Measurements from ENCODE around the gene C17orf67.

The C17orf67 gene

DNA sequence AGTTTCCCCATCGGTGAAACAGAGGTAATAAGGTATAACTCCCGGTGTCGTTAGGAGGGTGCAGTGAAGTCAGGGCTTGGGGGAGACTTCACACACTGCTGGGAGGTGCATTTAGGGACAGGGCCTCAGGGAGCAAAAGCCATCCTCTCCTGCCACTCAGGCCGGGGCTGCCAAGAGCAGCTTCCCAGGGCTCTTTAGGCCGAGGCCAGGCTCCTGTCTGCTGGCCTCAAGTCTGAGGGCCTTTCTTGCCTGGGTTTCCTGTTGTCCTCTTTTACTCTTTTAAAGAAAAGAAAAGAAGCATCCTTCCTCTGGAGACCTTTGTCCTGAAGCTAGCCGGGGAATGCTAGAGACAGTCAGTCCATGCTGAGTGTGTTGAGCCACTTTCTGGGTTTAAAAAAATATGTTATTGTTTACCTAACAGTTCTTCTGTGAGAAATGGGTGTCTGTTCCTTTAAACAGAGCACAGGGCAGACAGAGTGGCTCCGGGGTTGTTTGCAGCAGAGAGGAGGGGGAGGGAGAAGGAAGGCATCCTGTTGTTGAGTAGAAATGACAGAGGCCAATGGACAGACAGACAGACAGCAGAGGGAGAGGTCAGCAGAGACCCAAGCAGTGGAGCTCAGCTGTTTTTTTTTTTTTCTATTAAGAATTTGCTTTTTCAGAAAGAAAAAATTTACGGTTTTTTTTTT, 79.1 kb downstream of the C17orf67 start (continued):
- TF ChIP-seq, protein P1, sequence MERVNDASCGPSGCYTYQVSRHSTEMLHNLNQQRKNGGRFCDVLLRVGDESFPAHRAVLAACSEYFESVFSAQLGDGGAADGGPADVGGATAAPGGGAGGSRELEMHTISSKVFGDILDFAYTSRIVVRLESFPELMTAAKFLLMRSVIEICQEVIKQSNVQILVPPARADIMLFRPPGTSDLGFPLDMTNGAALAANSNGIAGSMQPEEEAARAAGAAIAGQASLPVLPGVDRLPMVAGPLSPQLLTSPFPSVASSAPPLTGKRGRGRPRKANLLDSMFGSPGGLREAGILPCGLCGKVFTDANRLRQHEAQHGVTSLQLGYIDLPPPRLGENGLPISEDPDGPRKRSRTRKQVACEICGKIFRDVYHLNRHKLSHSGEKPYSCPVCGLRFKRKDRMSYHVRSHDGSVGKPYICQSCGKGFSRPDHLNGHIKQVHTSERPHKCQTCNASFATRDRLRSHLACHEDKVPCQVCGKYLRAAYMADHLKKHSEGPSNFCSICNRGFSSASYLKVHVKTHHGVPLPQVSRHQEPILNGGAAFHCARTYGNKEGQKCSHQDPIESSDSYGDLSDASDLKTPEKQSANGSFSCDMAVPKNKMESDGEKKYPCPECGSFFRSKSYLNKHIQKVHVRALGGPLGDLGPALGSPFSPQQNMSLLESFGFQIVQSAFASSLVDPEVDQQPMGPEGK (CRISPR knock-in tag; IDR thresholded peaks at IDR 0.05; ENCODE audit: borderline replicate concordance), result no peak
- no peak for TF ChIP-seq TCF4 (CRISPR knock-in tag; IDR thresholded peaks at IDR 0.05; ENCODE audit: borderline replicate concordance)

DNA sequence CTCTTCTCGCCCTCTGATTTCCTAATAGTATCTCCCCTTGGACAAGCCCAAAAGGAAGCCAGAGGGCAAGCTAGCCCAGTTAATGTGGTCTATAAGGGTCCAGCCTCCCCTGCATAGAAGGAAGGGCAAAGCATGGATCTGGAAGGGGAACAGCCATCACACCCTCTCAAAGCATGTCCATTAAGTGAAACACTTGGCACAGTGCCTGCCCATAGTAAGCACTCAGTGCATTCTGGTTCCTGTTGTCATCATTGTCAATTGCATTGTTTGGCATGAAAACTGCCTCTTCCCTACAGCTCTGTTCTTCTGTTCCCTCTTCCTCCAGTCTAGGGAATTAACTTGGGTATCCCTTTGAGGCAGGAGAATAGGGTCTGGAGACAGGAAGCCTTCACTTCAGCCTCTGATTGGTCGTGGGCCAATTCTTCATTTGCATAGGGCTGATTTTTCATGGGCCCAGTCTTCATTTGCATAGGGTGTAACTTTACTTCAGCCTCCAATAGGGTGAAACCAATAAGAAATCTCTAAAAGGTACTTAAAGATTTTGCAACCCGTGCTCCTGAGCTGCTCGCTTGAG, 81.4 kb downstream of the C17orf67 start:
- no peak for ATAC-seq
- no peak for TF ChIP-seq ZNF8 (CRISPR knock-in tag; IDR thresholded peaks at IDR 0.05)
- no peak for TF ChIP-seq BACH2 (CRISPR knock-in tag; IDR thresholded peaks at IDR 0.05; ENCODE audit: borderline replicate concordance)
- no peak for TF ChIP-seq PPARA (CRISPR knock-in tag; IDR thresholded peaks at IDR 0.05; ENCODE audit: borderline replicate concordance)

DNA sequence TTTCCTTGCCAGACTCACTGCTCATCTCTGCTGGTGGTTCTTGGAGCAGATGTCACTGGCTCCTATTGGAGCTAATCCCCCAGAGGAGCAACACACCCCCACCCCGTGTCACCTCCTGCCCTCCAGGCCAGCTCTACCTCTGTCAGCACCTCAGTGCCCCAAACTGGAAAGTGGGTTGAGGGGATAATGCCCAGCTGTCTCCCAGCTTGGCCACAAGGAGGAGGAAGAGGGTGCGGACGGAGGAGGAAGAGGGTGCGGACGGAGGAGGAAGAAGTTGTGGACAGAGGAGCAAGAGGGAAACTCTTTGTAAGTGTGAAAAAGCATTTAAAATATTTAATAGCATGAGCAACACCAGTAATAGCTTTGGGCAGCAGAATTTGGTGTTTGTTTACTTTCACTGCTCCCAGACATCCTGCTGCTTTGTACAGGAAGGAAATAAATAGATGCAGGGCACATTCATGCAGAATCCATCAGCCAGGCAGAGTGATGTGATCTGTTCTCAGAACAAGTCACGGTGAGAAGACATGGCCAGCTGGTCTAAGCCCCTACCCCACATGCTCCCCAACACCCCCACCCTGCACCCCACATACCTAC, 82.5 kb downstream of the C17orf67 start:
- TF ChIP-seq, protein P2, sequence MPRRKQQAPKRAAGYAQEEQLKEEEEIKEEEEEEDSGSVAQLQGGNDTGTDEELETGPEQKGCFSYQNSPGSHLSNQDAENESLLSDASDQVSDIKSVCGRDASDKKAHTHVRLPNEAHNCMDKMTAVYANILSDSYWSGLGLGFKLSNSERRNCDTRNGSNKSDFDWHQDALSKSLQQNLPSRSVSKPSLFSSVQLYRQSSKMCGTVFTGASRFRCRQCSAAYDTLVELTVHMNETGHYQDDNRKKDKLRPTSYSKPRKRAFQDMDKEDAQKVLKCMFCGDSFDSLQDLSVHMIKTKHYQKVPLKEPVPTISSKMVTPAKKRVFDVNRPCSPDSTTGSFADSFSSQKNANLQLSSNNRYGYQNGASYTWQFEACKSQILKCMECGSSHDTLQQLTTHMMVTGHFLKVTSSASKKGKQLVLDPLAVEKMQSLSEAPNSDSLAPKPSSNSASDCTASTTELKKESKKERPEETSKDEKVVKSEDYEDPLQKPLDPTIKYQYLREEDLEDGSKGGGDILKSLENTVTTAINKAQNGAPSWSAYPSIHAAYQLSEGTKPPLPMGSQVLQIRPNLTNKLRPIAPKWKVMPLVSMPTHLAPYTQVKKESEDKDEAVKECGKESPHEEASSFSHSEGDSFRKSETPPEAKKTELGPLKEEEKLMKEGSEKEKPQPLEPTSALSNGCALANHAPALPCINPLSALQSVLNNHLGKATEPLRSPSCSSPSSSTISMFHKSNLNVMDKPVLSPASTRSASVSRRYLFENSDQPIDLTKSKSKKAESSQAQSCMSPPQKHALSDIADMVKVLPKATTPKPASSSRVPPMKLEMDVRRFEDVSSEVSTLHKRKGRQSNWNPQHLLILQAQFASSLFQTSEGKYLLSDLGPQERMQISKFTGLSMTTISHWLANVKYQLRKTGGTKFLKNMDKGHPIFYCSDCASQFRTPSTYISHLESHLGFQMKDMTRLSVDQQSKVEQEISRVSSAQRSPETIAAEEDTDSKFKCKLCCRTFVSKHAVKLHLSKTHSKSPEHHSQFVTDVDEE (CRISPR knock-in tag; IDR thresholded peaks at IDR 0.05), result no peak
- TF ChIP-seq RARB (CRISPR knock-in tag; IDR thresholded peaks at IDR 0.05) (no peak), TCF4 (CRISPR knock-in tag; IDR thresholded peaks at IDR 0.05; ENCODE audit: borderline replicate concordance) (no peak), OSR1 (CRISPR knock-in tag; IDR thresholded peaks at IDR 0.05) (no peak), TOX (CRISPR knock-in tag; IDR thresholded peaks at IDR 0.05; ENCODE audit: borderline replicate concordance) (no peak), GLIS3 (CRISPR knock-in tag; IDR thresholded peaks at IDR 0.05) (no peak), ZFP3 (CRISPR knock-in tag; IDR thresholded peaks at IDR 0.05) (no peak), ZFP30 (CRISPR knock-in tag; IDR thresholded peaks at IDR 0.05) (no peak), SNAI2 (CRISPR knock-in tag; IDR thresholded peaks at IDR 0.05) (no peak), ISL1 (CRISPR knock-in tag; IDR thresholded peaks at IDR 0.05) (no peak), ZNF8 (CRISPR knock-in tag; IDR thresholded peaks at IDR 0.05) (no peak), ZNF70 (CRISPR knock-in tag; IDR thresholded peaks at IDR 0.05) (no peak), ZC3H10 (CRISPR knock-in tag; IDR thresholded peaks at IDR 0.05) (no peak), CSDC2 (CRISPR knock-in tag; IDR thresholded peaks at IDR 0.05) (no peak), ZNF565 (CRISPR knock-in tag; conservative IDR thresholded peaks at IDR 0.05; ENCODE audit: low read depth) (no peak), PPARA (CRISPR knock-in tag; IDR thresholded peaks at IDR 0.05; ENCODE audit: borderline replicate concordance) (no peak)
- TF ChIP-seq, protein P3, sequence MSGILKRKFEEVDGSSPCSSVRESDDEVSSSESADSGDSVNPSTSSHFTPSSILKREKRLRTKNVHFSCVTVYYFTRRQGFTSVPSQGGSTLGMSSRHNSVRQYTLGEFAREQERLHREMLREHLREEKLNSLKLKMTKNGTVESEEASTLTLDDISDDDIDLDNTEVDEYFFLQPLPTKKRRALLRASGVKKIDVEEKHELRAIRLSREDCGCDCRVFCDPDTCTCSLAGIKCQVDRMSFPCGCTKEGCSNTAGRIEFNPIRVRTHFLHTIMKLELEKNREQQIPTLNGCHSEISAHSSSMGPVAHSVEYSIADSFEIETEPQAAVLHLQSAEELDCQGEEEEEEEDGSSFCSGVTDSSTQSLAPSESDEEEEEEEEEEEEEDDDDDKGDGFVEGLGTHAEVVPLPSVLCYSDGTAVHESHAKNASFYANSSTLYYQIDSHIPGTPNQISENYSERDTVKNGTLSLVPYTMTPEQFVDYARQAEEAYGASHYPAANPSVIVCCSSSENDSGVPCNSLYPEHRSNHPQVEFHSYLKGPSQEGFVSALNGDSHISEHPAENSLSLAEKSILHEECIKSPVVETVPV (CRISPR knock-in tag; IDR thresholded peaks at IDR 0.05), result no peak
- TF ChIP-seq, protein P4, sequence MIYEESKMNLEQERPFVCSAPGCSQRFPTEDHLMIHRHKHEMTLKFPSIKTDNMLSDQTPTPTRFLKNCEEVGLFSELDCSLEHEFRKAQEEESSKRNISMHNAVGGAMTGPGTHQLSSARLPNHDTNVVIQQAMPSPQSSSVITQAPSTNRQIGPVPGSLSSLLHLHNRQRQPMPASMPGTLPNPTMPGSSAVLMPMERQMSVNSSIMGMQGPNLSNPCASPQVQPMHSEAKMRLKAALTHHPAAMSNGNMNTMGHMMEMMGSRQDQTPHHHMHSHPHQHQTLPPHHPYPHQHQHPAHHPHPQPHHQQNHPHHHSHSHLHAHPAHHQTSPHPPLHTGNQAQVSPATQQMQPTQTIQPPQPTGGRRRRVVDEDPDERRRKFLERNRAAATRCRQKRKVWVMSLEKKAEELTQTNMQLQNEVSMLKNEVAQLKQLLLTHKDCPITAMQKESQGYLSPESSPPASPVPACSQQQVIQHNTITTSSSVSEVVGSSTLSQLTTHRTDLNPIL (CRISPR knock-in tag; IDR thresholded peaks at IDR 0.05; ENCODE audit: low read depth), result no peak
- no peak for ATAC-seq

DNA sequence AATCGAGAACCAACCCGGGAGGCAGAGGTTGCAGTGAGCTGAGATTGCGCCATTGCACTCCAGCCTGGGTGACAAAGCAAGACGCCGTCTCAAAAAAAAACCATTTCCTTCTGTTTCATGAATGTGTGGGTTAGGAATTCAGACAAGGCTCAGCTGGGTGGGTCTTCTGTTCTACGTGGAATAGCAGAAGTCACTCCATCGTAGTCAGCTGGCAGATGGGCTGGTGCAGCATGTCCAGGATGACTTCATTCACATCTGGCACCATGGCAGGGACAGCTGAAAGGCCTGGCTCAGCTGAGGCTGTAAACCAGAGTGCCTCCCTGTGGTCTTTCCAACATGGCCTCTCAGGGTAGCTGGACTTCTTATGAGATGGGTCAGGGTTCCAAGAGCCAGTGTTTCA, 89.0 kb downstream of the C17orf67 start:
- ATAC-seq, result no peak
- TF ChIP-seq CSDC2 (CRISPR knock-in tag; IDR thresholded peaks at IDR 0.05), result no peak
- no peak for TF ChIP-seq RARB (CRISPR knock-in tag; IDR thresholded peaks at IDR 0.05)
- TF ChIP-seq, protein P5, sequence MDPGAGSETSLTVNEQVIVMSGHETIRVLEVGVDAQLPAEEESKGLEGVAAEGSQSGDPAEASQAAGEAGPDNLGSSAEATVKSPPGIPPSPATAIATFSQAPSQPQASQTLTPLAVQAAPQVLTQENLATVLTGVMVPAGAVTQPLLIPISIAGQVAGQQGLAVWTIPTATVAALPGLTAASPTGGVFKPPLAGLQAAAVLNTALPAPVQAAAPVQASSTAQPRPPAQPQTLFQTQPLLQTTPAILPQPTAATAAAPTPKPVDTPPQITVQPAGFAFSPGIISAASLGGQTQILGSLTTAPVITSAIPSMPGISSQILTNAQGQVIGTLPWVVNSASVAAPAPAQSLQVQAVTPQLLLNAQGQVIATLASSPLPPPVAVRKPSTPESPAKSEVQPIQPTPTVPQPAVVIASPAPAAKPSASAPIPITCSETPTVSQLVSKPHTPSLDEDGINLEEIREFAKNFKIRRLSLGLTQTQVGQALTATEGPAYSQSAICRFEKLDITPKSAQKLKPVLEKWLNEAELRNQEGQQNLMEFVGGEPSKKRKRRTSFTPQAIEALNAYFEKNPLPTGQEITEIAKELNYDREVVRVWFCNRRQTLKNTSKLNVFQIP (CRISPR knock-in tag; IDR thresholded peaks at IDR 0.05; ENCODE audit: borderline replicate concordance, low read depth), result no peak
- TF ChIP-seq ZFP30 (CRISPR knock-in tag; IDR thresholded peaks at IDR 0.05), result no peak
- TF ChIP-seq, protein P3 (CRISPR knock-in tag; IDR thresholded peaks at IDR 0.05), result no peak
- TF ChIP-seq, protein P4 (CRISPR knock-in tag; IDR thresholded peaks at IDR 0.05; ENCODE audit: low read depth), result no peak
- no peak for TF ChIP-seq ESRRG (CRISPR knock-in tag; IDR thresholded peaks at IDR 0.05)
- TF ChIP-seq GLIS3 (CRISPR knock-in tag; IDR thresholded peaks at IDR 0.05), result no peak
- no peak for TF ChIP-seq ISL1 (CRISPR knock-in tag; IDR thresholded peaks at IDR 0.05)
- TF ChIP-seq ZFP3 (CRISPR knock-in tag; IDR thresholded peaks at IDR 0.05), result no peak

All from SK-N-SH treated with all-trans-retinoic acid at 6 μM for 48 hours (cell line).